Endothelial cell of umbilical vein (primary cell): ENCODE results near the gene KHK.

Source experiments
- CTCF ChIP-seq, 2 donors: IDR thresholded peaks; 1 replicate in 1 of 2; 2 replicates in 1 of 2; pipeline ENCODE4 v1.5.1; 2011; ENCODE audit warnings: low read length in 2 of 2, mild to moderate bottlenecking in 2 of 2, moderate library complexity in 2 of 2, control low read depth in 1 of 2, inconsistent platforms in 1 of 2, low read depth in 1 of 2; ENCODE audit not compliant: insufficient read depth in 1 of 2; ENCODE audit errors: extremely low read depth in 1 of 2
- JUN ChIP-seq: IDR thresholded peaks from 2 replicates; pipeline ENCODE4 v1.6.1; 2011; ENCODE audit warnings: borderline replicate concordance, low read depth; ENCODE audit not compliant: insufficient read length, insufficient read depth

GRCh38 chr2:27126252-27126710, 39.7 kb downstream of the KHK start:
- no peak for TF ChIP-seq CTCF (IDR thresholded peaks at IDR 0.05; ENCODE audit: extremely low read depth in 1 of 2, insufficient read depth in 1 of 2, low read depth in 1 of 2, low read length in 2 of 2)
- no peak for TF ChIP-seq JUN
